Measurements from ENCODE around the gene SOX5.

DNA sequence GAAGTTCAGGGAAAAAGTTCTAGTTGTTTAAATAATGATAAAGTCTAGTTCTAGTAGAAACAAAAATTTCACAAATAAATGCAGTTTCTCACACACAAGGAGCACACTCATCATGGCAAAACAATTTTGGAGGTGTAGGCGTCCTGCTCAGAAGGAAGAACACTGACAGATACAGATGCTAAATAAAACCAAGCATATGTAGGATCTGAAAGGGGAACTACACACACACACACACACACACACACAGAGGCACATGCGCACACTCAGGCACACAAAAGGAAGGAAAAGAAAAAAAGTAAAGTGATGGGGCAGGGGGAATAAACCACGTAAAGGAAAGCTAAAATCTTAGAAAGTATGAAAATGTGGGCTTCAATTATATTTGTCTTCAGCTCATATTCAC is 117.7 kb downstream of the SOX5 start:
- TF ChIP-seq CTCF (IDR thresholded peaks at IDR 0.05) (no peak), POLR2A (IDR thresholded peaks at IDR 0.05) (no peak)

All from esophagus squamous epithelium (tissue), 4 donors.